ENCODE measurements around the gene SOX5. TPM values are rescaled to one million over a fixed set of nuclear protein-coding genes. Genes with fewer than 3 reads are reported as not detected.

Gene SOX5
- total and polyA plus RNA-seq, 2 donors (not counting 1 experiment from before 2014, with no cell fraction given): 9.2 to 32.0 TPM

DNA sequence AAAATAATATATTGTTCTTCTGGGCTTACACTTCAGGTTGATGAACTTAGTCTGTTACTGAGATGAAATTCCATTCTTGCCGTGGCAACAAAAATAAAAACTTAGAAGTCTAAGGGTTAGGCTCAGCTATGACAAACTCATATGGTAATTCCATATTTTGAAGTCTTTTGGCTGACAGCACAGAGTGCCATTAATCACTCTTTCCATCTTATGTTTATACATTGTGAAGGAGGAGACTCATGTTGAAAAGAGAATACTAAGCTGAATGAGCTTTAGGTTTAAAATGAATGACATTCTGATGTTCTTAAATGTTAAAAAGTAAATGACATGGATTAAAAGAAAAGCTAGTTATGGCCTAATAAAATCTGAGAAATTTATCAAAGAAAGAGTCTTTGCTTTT, 291.9 kb downstream of the SOX5 start:
- Histone ChIP-seq H3K4me3 (replicated peaks in 1 of 4; ENCODE audit: control extremely low read depth in 1 of 4, insufficient read depth in 1 of 4, low read depth in 3 of 4, low read length in 4 of 4) (no peak overlapping the region), H4K20me1 (ENCODE audit: control insufficient read depth, extremely low read depth, insufficient read depth, low read length) (no peaks in the 10 kb centered on the region), H3K36me3 (ENCODE audit: control insufficient read depth, insufficient read depth, low read length) (no peaks in the 10 kb centered on the region), H3K27me3 (ENCODE audit: control insufficient read depth, insufficient read depth, low read length) (no peaks in the 10 kb centered on the region), H3K79me2 (ENCODE audit: control insufficient read depth, insufficient read depth, low read length) (no peaks in the 10 kb centered on the region), H3K9ac (ENCODE audit: insufficient read depth, low read length) (no peak overlapping the region), H3K4me1 (ENCODE audit: control insufficient read depth, extremely low read depth, insufficient read depth, low read length) (no peaks in the 10 kb centered on the region), H3K9me3 (ENCODE audit: control insufficient read depth, insufficient read depth, low read depth, low read length) (no peaks in the 10 kb centered on the region), H3K27ac (ENCODE audit: insufficient read depth, low read length) (no peak overlapping the region), H2AFZ (ENCODE audit: low read length) (no peak overlapping the region), H3K4me2 (ENCODE audit: extremely low read depth, insufficient read depth, low read length) (no peak overlapping the region)
- peak in 1 of 2 donors; percentile 2 for DNase-seq (ENCODE audit: low read depth in 2 of 2)
- TF ChIP-seq EZH2 (IDR thresholded peaks at IDR 0.05; ENCODE audit: low read length, missing control alignments): no peak
- TF ChIP-seq, protein P1, sequence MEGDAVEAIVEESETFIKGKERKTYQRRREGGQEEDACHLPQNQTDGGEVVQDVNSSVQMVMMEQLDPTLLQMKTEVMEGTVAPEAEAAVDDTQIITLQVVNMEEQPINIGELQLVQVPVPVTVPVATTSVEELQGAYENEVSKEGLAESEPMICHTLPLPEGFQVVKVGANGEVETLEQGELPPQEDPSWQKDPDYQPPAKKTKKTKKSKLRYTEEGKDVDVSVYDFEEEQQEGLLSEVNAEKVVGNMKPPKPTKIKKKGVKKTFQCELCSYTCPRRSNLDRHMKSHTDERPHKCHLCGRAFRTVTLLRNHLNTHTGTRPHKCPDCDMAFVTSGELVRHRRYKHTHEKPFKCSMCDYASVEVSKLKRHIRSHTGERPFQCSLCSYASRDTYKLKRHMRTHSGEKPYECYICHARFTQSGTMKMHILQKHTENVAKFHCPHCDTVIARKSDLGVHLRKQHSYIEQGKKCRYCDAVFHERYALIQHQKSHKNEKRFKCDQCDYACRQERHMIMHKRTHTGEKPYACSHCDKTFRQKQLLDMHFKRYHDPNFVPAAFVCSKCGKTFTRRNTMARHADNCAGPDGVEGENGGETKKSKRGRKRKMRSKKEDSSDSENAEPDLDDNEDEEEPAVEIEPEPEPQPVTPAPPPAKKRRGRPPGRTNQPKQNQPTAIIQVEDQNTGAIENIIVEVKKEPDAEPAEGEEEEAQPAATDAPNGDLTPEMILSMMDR (conservative IDR thresholded peaks at IDR 0.05 in 1 of 2, IDR thresholded peaks at IDR 0.05 in 1 of 2; ENCODE audit: low read depth in 1 of 2, low read length in 2 of 2): no peak

GRCh38 chr12:23655884-23656283, 293.6 kb downstream of the SOX5 start:
- H4K20me1 ChIP-seq (ENCODE audit: control insufficient read depth, extremely low read depth, insufficient read depth, low read length): no peaks in the 10 kb centered on the region
- H3K79me2 ChIP-seq (ENCODE audit: control insufficient read depth, insufficient read depth, low read length): no peaks in the 10 kb centered on the region
- no peak for DNase-seq (ENCODE audit: low read depth in 2 of 2)

DNA sequence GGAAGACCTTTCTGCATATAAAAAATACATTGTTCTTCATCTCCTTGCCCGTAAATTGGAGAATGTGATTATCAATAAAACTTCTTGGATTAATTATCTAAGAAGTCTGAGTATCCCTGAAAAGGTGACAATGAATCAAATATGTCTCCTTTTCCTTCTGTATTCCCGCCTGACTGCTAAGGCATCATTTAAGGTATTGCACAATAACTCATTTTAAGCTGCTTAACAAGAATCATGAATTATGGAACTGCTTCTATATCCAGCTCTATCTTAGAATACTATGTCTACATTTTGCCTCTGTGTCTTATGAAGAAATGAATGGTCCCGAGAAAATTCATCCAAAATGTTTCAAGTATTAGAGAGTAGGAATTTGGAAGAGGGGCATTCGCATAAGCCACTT, 294.4 kb downstream of the SOX5 start:
- Histone ChIP-seq H4K20me1 (ENCODE audit: control insufficient read depth, extremely low read depth, insufficient read depth, low read length) (no peaks in the 10 kb centered on the region), H3K4me1 (ENCODE audit: control insufficient read depth, extremely low read depth, insufficient read depth, low read length) (no peaks in the 10 kb centered on the region), H3K27me3 (ENCODE audit: control insufficient read depth, insufficient read depth, low read length) (no peaks in the 10 kb centered on the region), H3K9ac (ENCODE audit: insufficient read depth, low read length) (no peak overlapping the region), H2AFZ (ENCODE audit: low read length) (no peak overlapping the region), H3K4me2 (ENCODE audit: extremely low read depth, insufficient read depth, low read length) (no peak overlapping the region), H3K27ac (ENCODE audit: insufficient read depth, low read length) (no peak overlapping the region), H3K36me3 (ENCODE audit: control insufficient read depth, insufficient read depth, low read length) (no peaks in the 10 kb centered on the region), H3K79me2 (ENCODE audit: control insufficient read depth, insufficient read depth, low read length) (no peaks in the 10 kb centered on the region), H3K4me3 (replicated peaks in 1 of 4; ENCODE audit: control extremely low read depth in 1 of 4, insufficient read depth in 1 of 4, low read depth in 3 of 4, low read length in 4 of 4) (no peak overlapping the region), H3K9me3 (ENCODE audit: control insufficient read depth, insufficient read depth, low read depth, low read length) (no peaks in the 10 kb centered on the region)
- no peak for TF ChIP-seq EZH2 (IDR thresholded peaks at IDR 0.05; ENCODE audit: low read length, missing control alignments)
- TF ChIP-seq, protein P1 (conservative IDR thresholded peaks at IDR 0.05 in 1 of 2, IDR thresholded peaks at IDR 0.05 in 1 of 2; ENCODE audit: low read depth in 1 of 2, low read length in 2 of 2): no peak
- no peak for DNase-seq (ENCODE audit: low read depth in 2 of 2)

More at GRCh38 chr12:23655884-23656283, 293.6 kb downstream of the SOX5 start:
- no peaks in the 10 kb centered on the region for H3K9me3 ChIP-seq (ENCODE audit: control insufficient read depth, insufficient read depth, low read depth, low read length)
- no peaks in the 10 kb centered on the region for H3K27me3 ChIP-seq (ENCODE audit: control insufficient read depth, insufficient read depth, low read length)
- no peaks in the 10 kb centered on the region for H3K36me3 ChIP-seq (ENCODE audit: control insufficient read depth, insufficient read depth, low read length)
- H3K27ac ChIP-seq (ENCODE audit: insufficient read depth, low read length): no peak overlapping the region
- no peak overlapping the region for H3K4me2 ChIP-seq (ENCODE audit: extremely low read depth, insufficient read depth, low read length)
- H2AFZ ChIP-seq (ENCODE audit: low read length): no peak overlapping the region
- H3K9ac ChIP-seq (ENCODE audit: insufficient read depth, low read length): no peak overlapping the region
- no peak overlapping the region for H3K4me3 ChIP-seq (replicated peaks in 1 of 4; ENCODE audit: control extremely low read depth in 1 of 4, insufficient read depth in 1 of 4, low read depth in 3 of 4, low read length in 4 of 4)
- H3K4me1 ChIP-seq (ENCODE audit: control insufficient read depth, extremely low read depth, insufficient read depth, low read length): no peaks in the 10 kb centered on the region
- TF ChIP-seq, protein P1 (conservative IDR thresholded peaks at IDR 0.05 in 1 of 2, IDR thresholded peaks at IDR 0.05 in 1 of 2; ENCODE audit: low read depth in 1 of 2, low read length in 2 of 2): no peak
- no peak for TF ChIP-seq EZH2 (IDR thresholded peaks at IDR 0.05; ENCODE audit: low read length, missing control alignments)
